Lung (tissue), 12 donors: Measurements from ENCODE around the gene GPC5. TPM values are rescaled to one million over a fixed set of nuclear protein-coding genes. Genes with fewer than 3 reads are reported as not detected.

ENCODE experiments used
- ATAC-seq: fragments of 200-7000 bp; cut with Tn5 transposase; one replicate; pipeline ENCODE4 v1.9.1; 2020; ENCODE audit warnings: moderate number of reproducible peaks; ENCODE audit not compliant: insufficient read depth, low FRiP score
- DNase-seq, 3 donors: peaks; one replicate each; pipeline ENCODE4 v3.0.0-alpha.2; 2013 to 2017
- H3K27ac ChIP-seq, 2 donors: one replicate each; pipeline ENCODE4 v1.5.1; 2013; ENCODE audit warnings: mild to moderate bottlenecking in 2 of 2, moderate library complexity in 2 of 2, control low read depth in 1 of 2, inconsistent platforms in 1 of 2, low read depth in 1 of 2, low read length in 1 of 2
- H3K27me3 ChIP-seq, 3 donors: one replicate each; pipeline ENCODE4 v1.5.1; 2013; ENCODE audit warnings: low read length in 2 of 3; ENCODE audit not compliant: control insufficient read depth in 3 of 3, insufficient read depth in 3 of 3
- H3K36me3 ChIP-seq, 4 donors: one replicate each; pipeline ENCODE4 v1.5.1; 2013; ENCODE audit warnings: low read length in 4 of 4, mild to moderate bottlenecking in 1 of 4, moderate library complexity in 1 of 4; ENCODE audit not compliant: control insufficient read depth in 4 of 4, insufficient read depth in 4 of 4
- H3K4me1 ChIP-seq, 5 donors: one replicate each; pipeline ENCODE4 v1.5.1; 2013; ENCODE audit warnings: low read length in 5 of 5, mild to moderate bottlenecking in 2 of 5, moderate library complexity in 1 of 5; ENCODE audit not compliant: control insufficient read depth in 5 of 5, insufficient read depth in 5 of 5
- H3K4me3 ChIP-seq: one replicate; pipeline ENCODE4 v1.5.1; 2013; ENCODE audit warnings: mild to moderate bottlenecking, control low read depth, moderate library complexity
- H3K9ac ChIP-seq, 2 donors: one replicate each; pipeline ENCODE4 v1.5.1; 2013; ENCODE audit warnings: low read length in 2 of 2, control low read depth in 1 of 2; ENCODE audit not compliant: insufficient read depth in 1 of 2
- H3K9me3 ChIP-seq, 4 donors: one replicate each; pipeline ENCODE4 v1.5.1; 2013; ENCODE audit warnings: low read length in 3 of 4, mild to moderate bottlenecking in 1 of 4, moderate library complexity in 1 of 4; ENCODE audit not compliant: control insufficient read depth in 4 of 4, insufficient read depth in 3 of 4
- CTCF ChIP-seq: IDR thresholded peaks from 2 replicates; pipeline ENCODE4 v1.5.1; 2012; ENCODE audit warnings: mild to moderate bottlenecking; ENCODE audit errors: control extremely low read depth, extremely low read depth
- WGBS, 2 donors: extraction: QIAGEN DNeasy Blood & Tissue Kit; methylation state at CpG; one replicate each; pipeline ENCODE4 v1.1.7; 2013; 5-methylcytosine and 5-hydroxymethylcytosine counted together
- polyA plus RNA-seq, 2 donors: library from polyadenylated mRNA; stranded (reverse); fragments of 200-250 nt; gene quantifications; one replicate each; pipeline ENCODE4 v1.2.1, GENCODE V29; 2013
- total RNA-seq, 2 donors: library from RNA; depleted of rRNA in 1 of 2; stranded (reverse); fragments of >200 nt in 1 of 2; gene quantifications; one replicate each; pipeline ENCODE4 v1.2.1, GENCODE V29; 2014 to 2021
- donor health status: control.
- donor health status: control.
- donor health status: Bipolar disorder and iron deficiency.
- donor health status: healthy.
- donor health status: DM: yes; HTN: yes; CAD: no.

Gene GPC5
- total and polyA plus RNA-seq, 4 donors, result 0.55 to 37.3 (median 4.4) TPM

GRCh38 chr13:91652404-91653301 lies 254.2 kb downstream of the GPC5 start:
- no peak overlapping the region for H3K9ac ChIP-seq
- ATAC-seq (no peak), DNase-seq (no peak)
- no peaks in the 10 kb centered on the region for H3K4me1 ChIP-seq
- no peak overlapping the region for H3K27ac ChIP-seq
- no peaks in the 10 kb centered on the region for H3K27me3 ChIP-seq
- no peak overlapping the region for H3K4me3 ChIP-seq
- H3K9me3 ChIP-seq, result no peaks in the 10 kb centered on the region
- no peaks in the 10 kb centered on the region for H3K36me3 ChIP-seq
- no peak for TF ChIP-seq CTCF
- 69 to 75% methylated on average over 10 of the region's 10 CpGs for WGBS, 2 donors

GRCh38 chr13:91655731-91656130 lies 257.3 kb downstream of the GPC5 start:
- no peak overlapping the region for H3K4me3 ChIP-seq
- no peaks in the 10 kb centered on the region for H3K9me3 ChIP-seq
- no peaks in the 10 kb centered on the region for H3K4me1 ChIP-seq
- TF ChIP-seq CTCF, result no peak
- 90 to 94% methylated on average over 4 of the region's 4 CpGs for WGBS, 2 donors
- no peaks in the 10 kb centered on the region for H3K27me3 ChIP-seq
- H3K27ac ChIP-seq, result no peak overlapping the region
- H3K9ac ChIP-seq, result no peak overlapping the region
- ATAC-seq (no peak), DNase-seq (no peak)
- H3K36me3 ChIP-seq, result no peaks in the 10 kb centered on the region

- H3K27me3 ChIP-seq, result no peaks in the 10 kb centered on the region
- no peak for TF ChIP-seq CTCF
- DNase-seq (no peak), ATAC-seq (no peak)
- WGBS, 2 donors, result 82 to 91% methylated on average over 2 of the region's 2 CpGs
- no peak overlapping the region for H3K27ac ChIP-seq
- no peaks in the 10 kb centered on the region for H3K9me3 ChIP-seq
- H3K4me1 ChIP-seq, result no peaks in the 10 kb centered on the region
- no peak overlapping the region for H3K4me3 ChIP-seq
- no peak overlapping the region for H3K9ac ChIP-seq
- no peaks in the 10 kb centered on the region for H3K36me3 ChIP-seq
These were observed 258.9 kb downstream of the GPC5 start for GRCh38 chr13:91657283-91657682.
